B cell (primary cell): ENCODE data around the gene AP1S3.

Experiments
- CTCF ChIP-seq: fragments of 200-600 bp; IDR thresholded peaks from one replicate; pipeline ENCODE4 v1.8.0; 2022; ENCODE audit warnings: antibody characterized with exemption, mild to moderate bottlenecking
- EZH2 ChIP-seq: IDR thresholded peaks from 2 replicates; pipeline ENCODE4 v1.6.1; 2012; ENCODE audit warnings: borderline replicate concordance, low read depth, mild to moderate bottlenecking, moderate library complexity, low read length; ENCODE audit not compliant: insufficient read depth, poor library complexity, severe bottlenecking

GRCh38 chr2:223789423-223789822 lies 48.0 kb downstream of the AP1S3 start:
- TF ChIP-seq EZH2 (no peak), CTCF (no peak)
